GM21786 (cell line): Measurements from ENCODE around the gene CYSRT1.

ENCODE experiments used
- ATAC-seq: cut with Tn5 transposase; IDR thresholded peaks from one replicate; pipeline ENCODE4 v1.9.1; 2021; ENCODE audit not compliant: unreplicated experiment

The CYSRT1 gene

DNA sequence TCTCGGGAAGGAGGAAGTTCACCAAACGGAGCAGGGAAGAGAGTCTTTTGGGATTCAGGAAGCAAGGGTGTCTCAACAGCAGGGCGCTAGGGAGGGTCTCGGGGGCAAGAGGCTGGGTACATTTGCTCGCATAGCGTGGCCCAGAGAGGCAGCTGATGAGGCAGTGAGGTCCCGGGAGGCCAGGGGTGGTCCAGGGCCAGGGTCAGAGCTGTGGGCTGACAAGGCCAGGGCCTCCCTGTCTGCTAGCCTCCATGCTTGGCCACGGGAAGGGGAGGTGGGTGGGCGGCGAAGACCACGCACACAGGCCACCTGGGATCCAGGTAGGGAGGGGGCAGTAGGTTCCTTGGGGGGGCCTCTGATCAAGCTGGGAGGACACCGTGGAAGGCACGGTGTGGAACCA lies 13.4 kb upstream of the CYSRT1 start:
- no peak for ATAC-seq

DNA sequence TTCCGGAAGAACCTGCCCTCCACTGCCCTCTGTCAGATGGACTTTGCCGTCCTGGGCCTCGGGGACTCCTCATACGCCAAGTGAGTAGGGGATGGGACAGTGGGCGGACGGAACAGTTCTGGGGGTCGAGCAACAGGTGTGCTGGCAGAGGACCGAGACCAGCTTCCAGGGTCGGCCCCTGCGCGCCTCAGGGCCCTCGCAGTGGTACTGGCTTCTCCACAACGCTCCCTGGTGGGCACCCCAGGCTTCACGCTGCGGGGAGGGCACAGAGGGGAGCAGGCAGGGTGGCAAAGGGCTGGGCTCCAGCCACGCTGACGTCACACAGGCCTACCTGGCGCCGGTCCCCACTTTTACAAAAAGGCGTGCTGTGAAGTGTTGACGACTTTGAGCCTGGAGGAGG lies 12.5 kb upstream of the CYSRT1 start:
- no peak for ATAC-seq

DNA sequence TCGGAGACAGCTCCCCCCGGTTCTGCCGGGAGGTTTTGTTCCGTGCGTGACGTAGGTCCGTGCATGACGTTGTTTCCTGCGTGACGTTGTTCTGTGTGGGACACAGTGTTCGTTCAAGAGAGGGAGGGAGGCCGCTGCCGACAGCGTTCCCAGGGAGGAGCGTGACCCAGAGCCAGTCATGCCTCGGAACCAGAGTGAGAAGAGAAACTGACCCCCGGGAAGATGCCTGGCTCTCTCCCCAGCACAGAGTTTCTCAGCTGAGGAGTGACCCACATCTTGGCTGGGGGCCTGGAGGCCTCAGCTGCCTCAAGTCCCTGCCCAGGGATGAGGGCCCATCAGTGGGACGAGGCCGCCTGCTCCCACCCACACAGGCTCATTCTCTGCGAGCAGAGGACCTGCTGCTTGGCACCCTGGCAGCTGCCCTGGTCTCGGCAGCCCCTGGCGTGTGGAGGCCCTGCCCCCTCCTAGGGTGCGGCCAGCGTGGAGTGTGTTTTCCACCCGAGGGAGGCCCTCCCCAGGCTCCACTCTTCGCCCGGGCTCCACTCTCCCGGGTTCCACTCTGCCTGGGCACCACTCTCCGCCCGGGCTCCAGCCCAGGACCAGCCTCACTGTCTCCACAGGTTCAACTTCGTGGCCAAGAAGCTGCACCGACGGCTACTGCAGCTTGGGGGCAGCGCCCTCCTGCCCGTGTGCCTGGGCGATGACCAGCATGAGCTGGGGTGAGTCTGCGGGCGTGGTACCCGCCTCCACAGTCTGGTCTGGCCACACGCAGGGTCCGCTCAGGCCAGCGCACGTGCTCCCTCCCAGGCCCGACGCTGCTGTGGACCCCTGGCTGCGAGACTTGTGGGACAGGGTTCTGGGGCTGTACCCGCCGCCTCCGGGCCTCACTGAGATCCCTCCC lies 11.6 kb upstream of the CYSRT1 start:
- ATAC-seq, result no peak

DNA sequence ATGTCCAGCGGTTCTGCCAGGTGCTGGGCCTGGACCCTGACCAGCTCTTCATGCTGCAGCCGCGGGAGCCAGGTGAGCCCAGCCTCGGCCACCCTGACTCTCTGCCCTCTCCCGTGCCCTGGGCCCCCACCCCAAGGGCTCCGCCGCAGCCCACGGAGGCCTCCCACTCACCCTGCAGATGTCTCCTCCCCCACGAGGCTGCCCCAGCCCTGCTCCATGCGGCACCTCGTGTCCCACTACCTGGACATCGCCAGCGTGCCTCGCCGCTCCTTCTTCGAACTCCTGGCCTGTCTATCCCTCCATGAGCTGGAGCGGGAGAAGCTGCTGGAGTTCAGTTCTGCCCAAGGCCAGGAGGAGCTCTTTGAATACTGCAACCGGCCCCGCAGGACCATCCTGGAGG lies 10.4 kb upstream of the CYSRT1 start:
- no peak for ATAC-seq

DNA sequence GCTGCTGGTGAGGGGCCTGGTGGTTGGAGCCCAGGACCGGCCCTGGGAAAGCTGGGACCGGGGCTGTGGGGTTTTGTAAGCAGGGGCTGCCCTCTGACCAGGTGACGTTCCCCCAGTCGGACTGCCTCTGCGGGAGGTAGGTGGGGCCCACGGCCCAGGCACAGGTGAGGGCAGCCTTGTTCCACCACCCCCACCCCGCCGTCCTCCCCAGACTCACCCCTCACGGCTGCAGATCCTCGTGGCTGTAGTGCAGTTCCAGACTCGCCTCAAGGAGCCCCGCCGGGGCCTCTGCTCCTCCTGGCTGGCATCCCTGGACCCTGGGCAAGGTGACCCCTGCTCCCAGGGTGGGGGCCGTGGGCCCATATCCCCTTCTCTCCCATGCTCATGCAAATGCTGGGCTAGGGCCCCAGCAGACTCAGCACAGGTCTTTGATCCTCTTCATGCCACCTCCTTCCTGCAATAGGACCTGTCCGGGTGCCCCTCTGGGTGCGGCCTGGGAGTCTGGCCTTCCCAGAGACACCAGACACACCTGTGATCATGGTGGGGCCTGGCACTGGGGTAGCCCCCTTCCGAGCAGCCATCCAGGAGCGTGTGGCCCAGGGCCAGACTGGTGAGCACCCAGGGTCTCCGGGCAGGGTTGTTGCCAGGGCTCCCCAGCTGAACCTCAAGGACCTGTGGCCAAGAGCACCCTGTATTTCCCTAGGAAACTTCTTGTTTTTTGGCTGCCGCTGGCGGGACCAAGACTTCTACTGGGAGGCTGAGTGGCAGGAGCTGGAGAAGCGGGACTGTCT lies 9.6 kb upstream of the CYSRT1 start:
- ATAC-seq, result no peak

DNA sequence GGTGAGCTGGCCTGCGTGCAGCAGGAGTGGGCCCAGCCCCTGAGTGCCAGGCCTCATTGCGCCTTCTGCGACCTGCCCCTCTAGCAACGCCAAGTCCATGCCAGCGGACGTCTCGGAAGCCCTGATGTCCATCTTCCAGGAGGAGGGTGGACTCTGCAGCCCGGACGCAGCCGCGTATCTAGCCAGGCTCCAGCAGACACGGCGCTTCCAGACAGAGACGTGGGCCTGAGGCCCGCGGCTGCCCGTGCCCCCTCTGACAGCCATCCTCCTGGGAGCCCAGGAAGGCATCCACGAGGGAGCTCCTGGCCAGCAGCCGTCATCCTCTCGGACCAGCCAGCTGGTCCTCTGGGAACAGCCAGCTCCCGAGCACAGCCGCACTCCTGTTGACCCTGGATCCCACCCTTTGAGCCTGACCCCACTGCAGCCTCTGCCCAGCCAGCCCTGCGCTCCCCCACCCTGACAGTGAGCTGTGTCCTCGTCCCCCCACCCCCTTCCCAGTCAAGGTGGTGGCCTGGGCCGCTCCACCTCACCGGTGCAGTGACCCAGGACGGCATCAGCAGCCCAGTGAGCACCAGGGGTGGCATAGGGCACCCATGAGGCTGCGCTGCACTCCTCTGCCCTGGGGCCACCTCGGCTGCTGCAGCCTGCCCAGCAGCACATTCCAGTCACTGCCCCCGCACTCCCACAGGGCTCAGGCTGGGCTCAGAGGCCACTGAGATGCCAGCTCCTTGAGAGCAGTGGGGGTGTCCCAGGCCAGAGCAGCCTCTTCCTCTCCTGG lies 8.6 kb upstream of the CYSRT1 start:
- ATAC-seq, result no peak

DNA sequence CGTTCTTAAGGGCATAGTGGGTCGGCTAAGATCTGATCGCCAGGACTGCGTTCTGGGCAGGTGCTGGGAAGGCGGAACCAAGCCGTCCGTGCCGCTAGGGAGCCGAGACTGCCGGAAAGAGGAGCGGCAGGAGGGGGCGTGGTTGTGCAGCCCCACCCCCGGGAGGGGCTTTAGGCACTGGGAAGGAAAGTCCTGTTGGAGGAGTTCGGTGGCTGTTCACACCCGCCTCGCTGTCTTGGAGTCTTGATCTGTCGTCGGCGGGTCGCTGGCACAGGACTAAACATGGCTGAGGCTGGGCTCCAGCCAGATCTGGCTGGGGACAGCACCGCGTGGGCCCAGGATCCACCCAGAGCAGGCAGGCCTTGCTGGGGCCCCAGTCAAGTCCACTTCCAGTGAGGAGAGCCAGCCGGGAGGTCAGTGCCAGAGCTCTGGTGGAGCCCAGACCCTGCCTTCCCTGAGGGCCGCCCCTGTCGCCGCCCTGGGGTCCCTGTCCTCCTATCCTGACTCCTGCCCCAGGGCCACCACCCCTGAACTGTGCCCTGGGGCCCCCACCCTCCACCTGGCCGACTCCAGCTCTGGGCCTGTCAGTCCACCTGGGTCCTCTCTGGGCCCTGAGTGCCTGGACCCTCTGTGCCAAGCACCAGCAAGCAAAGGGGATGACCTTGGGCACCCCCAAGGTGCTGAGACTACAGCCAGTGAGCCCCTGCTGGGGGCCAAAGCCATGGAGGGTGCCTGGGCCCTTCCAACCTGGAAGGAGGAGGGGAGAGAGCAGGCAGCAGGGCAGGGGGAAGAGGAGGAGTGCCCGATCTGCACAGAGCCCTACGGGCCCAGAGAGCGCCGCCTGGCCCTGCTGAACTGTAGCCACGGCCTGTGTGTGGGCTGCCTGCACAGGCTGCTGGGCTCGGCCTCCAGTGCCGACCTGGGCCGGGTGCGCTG lies 7.4 kb upstream of the CYSRT1 start:
- ATAC-seq, result no peak

DNA sequence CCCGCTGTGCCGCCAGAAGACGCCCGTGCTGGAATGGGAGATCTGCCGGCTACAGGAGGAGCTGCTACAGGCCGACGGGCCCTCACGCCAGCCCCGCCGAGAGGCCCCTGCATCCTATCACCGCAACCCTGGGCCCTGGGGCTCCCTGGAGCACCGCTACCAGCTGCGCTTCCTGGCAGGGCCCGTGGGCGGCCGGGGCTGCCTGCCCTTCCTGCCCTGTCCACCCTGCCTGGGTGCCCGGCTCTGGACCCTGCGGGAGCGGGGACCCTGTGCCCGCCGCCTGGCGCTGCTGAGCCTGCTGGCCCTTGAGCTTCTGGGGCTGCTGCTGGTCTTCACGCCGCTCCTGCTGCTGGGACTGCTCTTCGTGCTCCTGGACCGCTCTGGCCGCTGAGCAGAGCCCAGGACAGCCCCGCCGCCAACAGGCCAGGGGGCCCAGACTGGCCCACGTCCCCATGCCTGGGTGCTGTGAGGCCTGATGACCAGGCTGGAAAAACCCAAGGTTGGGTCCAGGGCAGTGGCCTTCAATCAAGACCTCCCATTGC lies 6.7 kb upstream of the CYSRT1 start:
- ATAC-seq, result no peak

DNA sequence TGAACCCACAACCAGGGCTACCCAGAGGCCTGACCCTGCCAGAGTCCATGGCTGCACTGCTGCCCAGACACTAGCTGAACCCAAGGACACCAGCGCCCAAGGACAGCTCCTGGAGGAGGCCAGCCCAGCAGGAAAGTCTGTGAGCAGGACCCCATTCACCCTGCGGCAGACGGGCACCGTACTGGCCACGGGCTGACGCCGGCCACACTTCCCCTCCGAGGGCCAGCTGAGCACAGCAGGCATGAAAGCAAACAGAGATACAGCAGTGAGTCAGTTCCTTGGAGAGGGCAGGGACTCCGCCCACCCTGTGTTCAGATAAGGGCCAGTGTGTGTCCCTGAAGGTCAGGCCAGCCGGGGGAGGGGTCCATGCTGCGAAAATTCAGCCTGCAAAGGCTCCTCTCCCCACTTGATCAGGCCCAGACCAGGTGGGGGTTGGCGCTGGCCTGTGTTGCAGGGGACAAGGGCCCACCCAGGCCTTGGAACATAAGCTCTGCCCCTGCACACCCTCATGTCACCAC lies 6.2 kb upstream of the CYSRT1 start:
- no peak for ATAC-seq

DNA sequence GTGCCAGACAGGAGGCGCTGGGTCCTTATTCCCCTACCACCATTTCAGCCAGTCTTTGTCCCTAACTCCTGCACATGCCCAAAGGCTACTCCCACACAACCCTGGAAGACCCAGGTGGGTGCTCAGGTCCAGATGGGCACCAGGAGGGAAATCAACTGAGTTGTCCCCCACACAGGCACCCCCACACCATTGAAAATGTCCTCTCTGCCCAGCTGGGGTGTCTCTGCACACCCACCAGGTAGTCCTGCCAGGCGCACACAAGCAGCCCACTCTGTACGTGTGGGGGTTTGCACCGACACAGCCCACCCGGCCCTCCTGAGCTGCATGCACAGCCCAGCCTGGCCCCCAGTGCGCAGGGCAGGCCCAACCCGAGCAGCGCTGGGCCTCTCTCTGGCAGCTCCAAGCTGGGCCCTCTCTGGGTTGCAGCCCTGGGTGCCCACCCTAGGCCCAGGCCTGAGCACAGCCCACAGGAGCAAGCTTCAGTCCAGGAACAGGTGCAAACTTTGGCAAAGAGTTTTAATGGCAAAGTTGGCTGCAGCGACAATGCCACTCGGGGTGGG lies 5.1 kb upstream of the CYSRT1 start:
- no peak for ATAC-seq

DNA sequence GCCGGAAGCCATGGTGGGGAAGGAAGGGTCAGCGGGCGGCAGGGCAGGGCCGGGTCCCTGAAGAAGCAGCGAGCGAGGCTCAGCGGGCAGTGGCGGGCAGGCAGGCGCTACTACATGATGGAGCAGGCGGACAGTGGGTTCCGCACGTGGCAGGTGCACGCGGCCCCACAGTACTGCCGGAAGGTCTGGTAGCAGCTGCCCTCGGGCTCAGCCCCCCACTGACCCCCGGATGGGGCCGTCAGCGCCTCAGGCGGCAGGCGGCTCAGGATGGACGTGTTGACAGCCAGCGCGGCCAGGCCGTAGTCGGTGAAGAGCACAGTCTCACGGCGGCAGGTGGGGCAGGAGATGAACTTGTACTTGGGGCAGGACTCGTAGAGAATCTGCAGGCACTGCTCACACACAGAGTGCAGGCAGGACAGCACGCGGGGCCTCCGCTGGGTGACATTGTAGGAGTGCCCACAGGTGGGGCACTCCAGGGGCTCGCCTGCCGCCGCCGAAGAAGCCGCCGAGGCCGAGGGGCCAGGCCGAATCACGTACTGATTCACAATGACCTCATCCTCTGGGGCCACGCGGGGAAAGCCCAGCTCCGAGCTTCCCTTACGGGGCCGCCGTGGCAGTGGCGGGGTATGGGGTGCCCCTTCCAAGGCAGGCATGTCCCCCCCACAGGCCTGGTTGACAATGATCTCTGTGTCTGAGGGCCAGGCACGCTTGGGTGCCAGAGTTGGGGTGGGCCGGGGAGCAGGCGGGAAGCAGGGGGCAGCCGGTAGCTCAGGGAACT lies 4.5 kb upstream of the CYSRT1 start:
- ATAC-seq, result no peak

DNA sequence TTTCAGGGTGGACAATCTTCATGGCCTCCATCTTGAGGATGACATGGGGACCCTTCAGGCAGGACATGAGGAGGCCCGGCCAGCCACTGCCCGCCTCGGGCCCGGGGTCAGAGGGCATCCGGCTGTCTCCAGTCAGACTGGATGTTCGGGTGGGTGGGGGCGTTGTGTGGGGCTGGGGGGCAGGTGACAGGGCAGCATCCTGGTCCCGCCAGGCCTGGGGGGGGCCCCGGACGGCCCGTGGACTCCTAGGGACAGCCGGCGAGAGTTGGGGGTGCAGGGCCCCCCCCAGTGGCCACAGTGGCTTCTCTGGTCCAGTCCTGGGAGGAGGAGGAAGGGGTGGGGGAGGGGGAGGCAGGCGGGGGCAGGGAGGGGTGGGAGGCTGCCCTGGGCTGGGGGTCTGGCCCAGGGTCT lies 3.9 kb upstream of the CYSRT1 start:
- no peak for ATAC-seq

DNA sequence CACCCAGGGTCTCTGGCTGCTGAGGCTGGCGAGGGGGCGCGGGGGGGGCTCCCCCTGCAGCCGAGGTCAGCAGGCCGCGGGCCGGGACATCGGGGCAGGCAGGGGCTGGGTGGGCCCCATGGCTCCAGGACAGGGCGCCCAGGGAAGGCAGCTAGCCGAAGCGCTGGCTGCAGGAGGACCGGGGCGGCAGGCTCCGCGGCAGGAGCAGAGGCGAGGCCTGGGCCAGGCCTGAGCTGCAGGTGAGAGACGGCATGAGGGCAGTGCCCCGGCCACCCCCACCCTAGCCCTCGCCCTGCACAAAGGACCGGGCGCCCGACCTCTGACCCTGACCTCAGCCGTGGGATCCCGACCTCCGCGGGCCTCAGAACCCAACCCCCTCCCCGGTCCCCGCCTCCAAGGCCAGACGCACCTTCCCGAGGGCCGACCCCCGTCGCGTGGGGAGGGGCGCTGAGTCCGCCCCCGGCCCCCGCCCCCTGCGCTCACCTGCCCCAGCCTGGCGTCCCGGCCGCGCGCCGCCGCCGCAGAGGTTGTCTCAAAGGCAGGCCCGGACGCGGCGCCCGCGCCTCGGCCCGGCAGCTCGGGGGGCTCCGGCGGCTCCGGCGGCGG lies 3.4 kb upstream of the CYSRT1 start:
- no peak for ATAC-seq

DNA sequence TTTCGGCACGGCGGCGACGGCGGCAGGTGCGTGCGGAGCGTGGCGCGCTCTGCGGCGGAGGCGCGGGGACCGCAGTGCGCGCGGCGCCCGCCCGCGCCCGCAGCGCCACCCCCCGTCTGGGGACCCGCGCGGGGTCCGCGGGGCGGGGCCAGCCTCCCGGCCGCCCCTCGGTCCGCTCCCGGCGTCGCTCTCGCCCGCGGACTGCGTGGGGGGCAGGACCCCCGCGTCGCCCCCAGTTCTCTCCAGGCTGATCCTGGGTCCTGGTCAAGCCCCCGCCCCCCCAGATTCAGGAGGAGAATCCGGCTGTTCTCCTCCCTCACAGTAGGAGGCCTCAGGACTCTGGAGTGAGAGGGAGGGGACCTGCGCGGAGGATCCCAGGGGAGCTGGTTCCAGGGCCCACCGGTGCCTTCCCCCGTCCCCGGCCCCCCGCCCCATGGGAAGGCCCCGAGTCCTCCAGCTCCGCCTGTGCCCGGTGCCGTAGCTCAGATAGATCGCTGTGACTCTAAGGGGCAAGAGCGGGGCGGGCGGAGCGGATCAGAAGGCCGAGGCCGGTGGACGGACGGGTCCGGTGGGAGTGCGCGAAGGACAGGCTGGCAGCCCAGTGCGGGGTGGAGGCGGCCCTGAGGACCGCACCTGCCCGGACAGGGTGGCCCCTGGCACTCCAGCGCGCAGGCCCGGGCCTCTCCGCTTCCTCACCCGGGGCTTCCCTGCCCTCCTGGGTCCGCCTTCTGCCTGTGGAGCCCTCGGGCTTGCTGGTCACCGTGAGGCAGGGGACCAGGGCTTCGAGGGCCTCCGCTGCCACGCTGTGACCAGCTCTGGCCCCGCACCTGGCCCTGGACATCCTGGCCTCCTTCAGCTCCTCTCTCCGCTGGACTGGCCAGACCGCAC lies 2.5 kb upstream of the CYSRT1 start, which contains the start of gene RNF208:
TSS of gene RNF208 (minus strand) at position 51 of the 888 bp plus-strand sequence. CDS start 1,028 bp downstream, outside the sequence.
- peak; percentile 2 for ATAC-seq

DNA sequence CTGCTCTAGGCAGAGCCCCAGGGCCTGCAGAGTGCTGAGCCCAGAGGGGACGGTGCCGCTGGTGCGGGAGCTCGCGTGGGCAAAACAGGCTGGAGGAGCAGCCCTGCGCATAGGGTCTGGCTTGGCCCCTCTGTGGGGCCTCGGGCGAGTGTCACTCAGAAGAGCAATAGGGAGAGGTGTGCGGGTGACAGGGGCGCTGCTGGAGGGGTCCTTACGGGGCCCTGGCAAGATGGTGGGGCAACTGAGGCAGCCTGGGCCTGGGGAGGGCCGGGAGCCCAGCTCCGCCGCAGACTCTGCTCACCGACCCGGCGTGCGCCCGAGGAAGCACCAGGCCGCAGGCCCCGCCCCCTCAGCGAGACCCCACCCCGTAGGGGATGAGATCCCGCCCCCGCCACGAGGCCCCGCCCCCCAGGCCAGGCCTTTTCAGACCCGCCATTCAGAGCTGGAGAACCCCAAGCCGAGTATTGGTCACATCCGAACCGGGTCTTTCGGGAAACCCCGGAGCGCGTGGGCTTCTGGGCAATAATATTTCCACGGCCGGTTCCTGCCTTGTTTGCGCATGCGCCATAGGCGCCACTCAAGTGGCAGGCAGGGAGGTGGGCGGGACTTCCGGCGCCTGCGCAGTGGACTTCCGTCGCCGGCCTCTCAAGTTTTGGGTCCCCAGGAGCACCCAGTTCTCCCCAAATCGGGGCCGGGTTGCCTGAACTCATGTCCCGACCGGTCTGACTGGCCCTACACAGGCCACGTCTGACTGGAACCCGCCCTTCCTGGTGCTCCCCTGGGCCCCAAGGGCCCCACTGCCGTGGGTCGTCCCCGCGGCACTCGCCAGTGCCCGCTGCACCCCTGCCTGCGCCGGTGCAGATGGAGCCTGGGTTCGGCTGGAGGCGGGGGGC lies 1.6 kb upstream of the CYSRT1 start:
- peak; percentile 87 for ATAC-seq

DNA sequence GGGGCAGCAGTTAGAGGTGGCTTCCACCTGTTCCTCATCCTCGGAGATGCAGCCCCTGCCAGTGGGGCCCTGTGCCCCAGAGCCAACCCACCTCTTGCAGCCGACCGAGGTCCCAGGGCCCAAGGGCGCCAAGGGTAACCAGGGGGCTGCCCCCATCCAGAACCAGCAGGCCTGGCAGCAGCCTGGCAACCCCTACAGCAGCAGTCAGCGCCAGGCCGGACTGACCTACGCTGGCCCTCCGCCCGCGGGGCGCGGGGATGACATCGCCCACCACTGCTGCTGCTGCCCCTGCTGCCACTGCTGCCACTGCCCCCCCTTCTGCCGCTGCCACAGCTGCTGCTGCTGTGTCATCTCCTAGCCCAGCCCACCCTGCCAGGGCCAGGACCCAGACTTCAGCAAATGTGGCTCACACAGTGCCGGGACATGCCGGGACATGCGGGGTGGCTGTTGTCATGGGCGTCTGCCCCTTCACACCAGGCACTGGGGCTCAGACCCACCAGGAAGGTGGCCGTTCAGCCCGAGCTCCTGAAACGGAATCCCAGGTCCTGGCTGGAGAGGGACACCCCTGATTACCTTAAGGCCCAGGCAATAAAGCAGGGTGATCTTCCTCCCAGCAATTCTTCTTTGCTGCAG lies 841 bp downstream of the CYSRT1 start:
- ATAC-seq, result no peak
